CD4-positive, alpha-beta T cell treated with Interleukin-17A for 1 hour (primary cell): ENCODE measurements around the gene TTLL7.

Source experiments
- DNase-seq: peaks from one replicate; pipeline ENCODE4 v3.0.0-alpha.2; 2020

TTLL7 gene, protein sequence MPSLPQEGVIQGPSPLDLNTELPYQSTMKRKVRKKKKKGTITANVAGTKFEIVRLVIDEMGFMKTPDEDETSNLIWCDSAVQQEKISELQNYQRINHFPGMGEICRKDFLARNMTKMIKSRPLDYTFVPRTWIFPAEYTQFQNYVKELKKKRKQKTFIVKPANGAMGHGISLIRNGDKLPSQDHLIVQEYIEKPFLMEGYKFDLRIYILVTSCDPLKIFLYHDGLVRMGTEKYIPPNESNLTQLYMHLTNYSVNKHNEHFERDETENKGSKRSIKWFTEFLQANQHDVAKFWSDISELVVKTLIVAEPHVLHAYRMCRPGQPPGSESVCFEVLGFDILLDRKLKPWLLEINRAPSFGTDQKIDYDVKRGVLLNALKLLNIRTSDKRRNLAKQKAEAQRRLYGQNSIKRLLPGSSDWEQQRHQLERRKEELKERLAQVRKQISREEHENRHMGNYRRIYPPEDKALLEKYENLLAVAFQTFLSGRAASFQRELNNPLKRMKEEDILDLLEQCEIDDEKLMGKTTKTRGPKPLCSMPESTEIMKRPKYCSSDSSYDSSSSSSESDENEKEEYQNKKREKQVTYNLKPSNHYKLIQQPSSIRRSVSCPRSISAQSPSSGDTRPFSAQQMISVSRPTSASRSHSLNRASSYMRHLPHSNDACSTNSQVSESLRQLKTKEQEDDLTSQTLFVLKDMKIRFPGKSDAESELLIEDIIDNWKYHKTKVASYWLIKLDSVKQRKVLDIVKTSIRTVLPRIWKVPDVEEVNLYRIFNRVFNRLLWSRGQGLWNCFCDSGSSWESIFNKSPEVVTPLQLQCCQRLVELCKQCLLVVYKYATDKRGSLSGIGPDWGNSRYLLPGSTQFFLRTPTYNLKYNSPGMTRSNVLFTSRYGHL

DNA sequence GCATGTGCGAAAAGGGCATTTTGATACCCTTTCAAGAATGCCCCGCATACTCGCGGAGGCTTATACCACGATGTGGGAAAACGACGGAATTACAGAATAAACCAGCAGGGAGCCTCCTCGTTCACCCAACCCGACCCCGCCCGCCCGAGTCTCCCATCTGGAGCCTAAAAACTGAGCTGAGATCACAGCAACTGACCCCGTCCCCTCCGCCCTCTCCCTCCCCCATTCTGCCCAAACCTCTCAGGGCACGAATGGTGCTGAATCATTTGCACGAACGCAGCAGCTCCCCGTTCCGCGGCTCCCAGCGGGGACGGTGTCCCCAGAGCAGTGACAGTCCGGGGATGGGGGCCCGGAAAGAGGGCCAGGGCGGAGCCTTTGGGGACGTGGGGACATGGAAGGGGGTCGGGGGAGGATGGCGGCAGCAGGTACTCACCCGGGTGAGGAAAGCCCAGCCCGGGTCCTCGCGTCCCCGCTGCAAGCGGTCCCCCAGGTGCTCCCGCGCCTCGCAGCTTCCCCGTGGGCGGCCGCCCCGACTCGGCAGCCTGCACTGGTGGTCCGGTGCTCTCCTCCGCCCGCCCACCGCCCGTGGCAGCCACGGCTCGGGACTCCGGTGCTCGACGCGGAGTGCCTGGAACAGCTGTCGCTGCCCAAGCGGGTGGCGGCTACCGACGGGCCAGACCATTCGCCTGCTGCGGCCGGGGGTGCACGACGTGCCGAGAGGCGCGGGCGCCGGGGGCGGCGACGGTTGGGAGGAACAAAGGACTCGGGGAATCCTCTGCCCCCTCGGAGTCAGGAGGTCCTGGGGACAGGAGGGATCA lies at the start of gene TTLL7:
TSS of gene TTLL7 (minus strand) at position 635 of the 818 bp plus-strand sequence. CDS start 46,921 bp downstream, outside the sequence.
- peak; percentile 59 for DNase-seq

DNA sequence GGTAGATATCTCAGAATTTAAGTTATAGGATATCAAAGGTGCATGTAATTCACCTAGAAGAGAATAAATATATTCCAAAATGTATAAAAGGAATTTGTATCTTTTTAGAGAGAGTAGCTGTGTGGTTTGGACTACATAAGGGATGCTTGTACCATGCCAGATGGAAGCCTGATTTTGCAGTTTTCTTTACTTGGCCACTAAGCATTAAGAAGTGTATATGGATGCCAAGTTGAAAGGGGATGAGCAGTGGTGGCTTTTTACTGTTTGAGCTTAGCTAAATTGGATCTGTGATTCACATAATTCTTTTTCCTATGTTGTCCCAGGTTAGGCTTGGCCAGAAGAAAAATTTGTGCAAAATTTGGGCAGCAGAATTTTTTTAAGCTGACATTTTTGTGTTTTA lies 43.5 kb upstream of the TTLL7 start:
- DNase-seq, result no peak

DNA sequence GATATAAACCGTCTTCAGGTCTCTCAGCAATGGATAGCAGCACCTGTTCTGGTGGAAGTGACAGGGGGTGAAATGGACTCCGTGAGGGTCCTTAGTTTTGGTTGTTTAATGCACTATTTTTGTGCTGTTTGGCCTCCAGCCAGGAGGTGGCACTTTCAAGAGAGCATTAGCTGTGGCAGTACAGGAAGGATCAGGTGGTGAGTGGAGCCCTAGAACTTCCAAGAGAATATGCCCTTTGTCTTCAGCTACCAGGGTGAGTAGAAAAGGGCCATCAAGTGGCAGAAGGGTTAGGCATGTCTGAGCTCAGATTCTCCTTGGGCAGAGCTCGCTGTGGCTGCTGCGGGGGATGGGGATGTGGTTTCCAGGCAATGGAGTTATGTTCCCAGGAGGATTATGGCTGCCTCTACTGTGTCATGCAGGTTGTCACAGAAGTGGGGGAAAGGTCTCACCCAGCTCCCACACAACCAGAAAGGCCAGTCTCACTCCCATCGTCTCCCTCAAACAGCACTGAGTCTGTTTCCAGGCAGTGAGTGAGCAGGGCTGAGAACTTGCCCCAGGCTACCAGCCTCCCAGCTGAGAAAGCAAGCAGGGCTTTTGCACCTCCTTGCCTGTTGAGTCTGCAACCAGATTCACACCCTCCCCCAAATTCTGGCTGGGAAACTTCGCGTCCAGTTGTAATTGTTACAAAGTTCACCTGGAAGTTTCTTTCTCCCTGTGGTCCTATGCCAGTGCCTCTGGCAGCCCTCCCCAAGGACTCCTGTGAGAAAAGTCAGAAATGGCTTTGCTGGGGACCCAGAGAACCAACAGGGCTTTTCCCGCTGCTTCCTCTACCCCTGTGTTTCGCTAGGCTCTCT lies 39.1 kb upstream of the TTLL7 start:
- DNase-seq, result no peak

DNA sequence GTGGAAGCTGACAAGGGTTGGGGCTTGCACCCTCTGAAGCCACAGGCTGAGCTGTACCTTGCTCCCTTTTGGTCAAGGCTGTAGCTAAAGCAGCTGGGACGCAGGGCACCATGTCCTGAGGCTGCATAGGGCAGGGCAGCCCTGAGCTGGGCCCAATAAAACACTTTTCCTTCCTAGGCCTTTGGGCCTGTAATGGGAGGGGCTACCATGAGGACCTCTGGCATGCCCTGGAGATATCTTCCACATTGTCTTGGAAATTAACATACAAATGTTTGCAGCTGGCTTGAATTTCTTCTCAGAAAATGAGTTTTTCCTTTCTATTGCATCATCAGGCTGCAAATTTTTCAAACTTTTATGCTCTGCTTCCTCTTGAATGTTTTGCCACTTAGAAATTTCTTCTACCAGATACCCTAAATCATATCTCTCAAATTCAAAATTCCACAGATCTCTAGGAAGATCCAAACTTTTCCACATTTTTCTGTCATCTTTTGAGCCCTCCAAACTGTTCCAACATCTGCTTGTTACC lies 32.9 kb upstream of the TTLL7 start:
- no peak for DNase-seq

DNA sequence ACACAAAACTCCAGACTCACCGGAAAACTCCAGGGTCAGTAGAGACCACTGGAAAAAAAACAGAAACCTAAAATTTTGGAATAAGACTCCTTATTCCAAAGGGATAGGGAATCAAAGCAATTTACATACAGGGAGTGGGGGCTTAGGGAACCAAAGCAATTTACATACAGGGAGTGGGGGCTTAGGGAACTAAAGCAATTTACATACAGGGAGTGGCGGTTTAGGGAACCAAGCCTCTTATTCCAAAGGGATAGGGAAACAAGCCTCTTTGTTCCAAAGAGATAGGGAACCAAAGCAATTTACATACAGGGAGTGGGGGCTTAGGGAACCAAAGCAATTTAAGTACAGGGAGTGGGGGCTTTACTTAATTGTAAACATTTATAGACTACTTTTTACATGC lies 28.4 kb upstream of the TTLL7 start:
- DNase-seq, result no peak

DNA sequence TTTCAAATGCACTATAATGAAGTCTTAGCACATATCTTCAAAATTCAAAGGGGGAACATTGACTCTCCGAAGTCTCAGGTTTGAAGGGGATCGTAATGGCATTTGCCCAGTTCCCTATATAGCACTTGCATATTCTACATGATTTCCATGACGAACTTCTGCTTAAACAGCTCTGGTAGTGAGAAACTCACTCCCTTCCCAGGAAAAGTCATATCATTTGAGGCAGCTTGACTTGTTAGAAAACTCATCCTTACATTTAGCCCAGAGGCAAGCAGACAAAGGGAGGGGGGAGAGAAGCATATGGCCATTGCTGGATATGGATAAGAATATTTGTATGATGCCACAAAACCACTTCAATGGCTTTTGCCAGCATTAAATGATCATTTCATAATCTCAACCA lies 27.0 kb upstream of the TTLL7 start:
- DNase-seq, result no peak

DNA sequence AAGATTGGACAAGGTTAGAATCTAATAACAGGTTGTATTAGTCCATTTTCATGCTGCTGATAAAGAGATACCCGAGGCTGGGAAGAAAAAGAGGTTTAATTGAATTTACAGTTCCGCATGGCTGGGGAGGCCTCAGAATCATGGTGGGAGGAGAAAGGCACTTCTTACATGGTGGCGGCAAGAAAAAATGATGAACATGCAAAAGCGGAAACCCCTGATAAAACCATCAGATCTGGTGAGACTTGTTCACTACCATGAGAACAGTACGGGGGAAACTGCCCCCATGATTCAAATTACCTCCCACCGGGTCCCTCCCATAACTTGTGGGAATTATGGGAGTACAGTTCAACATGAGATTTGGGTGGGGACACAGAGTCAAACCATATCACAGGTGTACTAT lies 22.9 kb upstream of the TTLL7 start:
- DNase-seq, result no peak

DNA sequence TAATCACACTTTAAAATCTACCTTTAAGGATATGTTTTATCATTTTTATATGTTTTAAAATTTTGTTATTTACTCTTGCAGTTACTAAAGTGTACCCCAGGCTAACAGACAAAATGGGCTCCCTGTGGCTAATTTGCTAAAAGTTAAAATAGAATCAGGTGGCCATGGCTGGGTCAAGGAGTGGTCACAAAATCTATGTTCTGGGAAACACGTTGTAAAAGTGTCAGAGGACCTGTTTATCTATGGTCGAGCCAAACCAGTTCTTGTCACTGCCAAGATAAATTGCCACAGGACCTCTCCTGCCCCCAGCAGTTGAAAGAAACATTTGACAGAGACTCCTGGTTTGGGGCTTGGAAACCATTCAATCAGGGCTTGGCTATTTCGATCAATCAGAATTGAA lies 21.2 kb upstream of the TTLL7 start:
- no peak for DNase-seq

DNA sequence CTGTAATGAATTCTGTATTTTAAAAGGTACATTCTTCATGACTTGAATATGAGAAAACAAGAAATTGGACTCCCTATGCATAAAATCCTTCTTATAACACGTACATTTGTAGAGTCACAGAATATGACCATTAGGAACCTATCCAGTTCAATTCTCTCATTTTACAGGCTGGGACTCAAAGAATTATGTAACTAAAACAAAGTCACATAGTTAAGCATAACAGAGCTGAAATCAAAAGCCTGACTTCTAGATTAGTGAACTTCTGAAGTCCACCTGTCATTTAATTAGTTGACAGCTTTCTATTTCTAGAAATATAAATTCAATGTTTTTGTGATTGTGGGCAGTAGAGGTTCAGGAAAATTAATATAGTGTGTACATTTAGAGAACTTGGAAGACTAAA lies 20.3 kb upstream of the TTLL7 start:
- DNase-seq, result no peak

DNA sequence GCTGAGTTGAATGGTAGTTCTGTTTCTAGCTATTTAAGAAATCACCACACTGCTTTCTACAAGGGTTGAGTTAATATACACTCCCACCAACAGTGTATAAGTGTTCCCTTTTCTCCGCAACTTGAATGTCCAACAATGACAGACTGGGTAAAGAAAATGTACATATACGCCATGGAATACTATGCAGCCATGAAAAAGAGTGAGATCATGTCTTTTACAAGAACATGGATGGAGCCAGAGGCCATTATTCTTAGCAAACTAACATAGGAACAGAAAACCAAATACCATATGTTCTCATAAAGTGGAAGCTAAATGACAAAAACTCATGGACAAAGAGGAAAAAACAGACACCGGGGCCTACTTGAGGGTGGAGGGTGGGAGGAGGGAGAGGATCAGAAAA lies 14.8 kb upstream of the TTLL7 start:
- DNase-seq, result no peak

DNA sequence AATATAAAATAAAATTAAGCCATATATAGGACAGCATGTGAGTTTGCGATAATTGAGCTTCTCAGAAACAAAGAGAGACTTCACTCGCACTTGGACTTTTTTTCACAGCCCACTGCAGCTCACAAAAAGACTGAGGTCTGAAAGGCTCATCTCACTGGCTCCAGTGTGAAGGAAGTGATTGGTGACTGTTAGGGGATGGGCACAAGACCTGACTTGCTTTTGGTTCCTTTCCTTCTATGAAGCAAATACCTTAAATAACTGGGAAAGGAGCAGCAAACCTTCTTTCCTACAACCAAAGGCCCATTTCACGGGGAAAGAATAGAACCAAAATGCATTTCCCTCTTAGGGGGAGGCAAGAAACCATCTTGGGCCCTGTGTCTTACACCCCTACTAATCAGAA lies 13.1 kb upstream of the TTLL7 start:
- DNase-seq, result no peak

DNA sequence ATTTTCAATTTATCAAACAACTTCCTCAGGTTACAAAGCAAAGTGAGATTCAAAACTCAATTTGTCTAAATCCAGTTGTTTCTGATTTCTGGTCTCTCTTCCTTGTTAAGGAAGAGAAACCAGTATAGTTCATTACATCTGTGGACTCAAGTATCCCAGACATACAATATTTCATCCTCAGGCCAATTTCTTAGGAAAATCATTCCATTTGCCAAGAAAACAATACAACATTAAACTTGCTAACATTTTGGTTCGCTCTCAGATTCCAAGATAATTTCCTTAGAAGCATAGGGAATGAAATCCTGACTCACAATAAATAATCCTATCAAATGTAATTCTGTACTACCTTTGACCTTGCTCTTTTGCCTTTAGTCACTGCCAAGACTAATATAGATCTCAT lies 11.2 kb upstream of the TTLL7 start:
- no peak for DNase-seq

DNA sequence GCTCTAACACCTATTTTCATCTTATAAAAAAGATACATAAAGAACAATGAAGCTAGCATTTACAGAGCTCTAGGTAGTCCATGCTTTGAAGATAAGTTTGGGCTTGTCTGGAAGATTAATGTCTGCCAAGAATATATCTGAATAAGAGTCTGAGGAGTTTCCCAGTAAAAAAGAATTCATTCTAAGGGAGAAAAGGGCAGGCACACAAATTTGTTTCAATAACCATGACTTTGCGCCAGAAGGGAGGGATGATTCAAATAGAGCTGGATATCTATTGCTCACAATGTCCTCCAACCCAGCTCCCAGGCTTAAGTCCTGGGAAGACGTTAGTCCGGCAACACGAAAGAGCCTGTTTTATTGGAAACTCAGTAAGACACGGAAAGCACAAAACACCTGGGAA lies 9.7 kb upstream of the TTLL7 start:
- DNase-seq, result no peak

DNA sequence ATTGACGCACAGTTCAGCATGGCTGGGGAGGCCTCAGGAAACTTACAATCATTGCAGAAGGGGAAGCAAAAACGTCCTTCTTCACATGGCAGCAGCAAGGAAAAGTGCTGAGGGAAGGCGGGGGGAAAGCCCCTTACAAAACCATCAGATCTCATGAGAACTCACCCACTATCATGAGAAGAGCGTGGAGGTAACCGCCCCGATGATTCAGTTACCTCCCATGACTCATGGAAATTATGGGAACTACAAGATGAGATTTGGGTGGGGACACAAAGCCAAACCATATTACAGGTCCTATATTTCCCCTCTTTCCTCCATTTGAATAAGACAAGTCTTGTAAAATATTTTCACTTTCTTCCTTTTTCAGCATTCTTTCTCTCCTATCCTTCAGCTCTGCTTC lies 7.7 kb upstream of the TTLL7 start:
- no peak for DNase-seq

DNA sequence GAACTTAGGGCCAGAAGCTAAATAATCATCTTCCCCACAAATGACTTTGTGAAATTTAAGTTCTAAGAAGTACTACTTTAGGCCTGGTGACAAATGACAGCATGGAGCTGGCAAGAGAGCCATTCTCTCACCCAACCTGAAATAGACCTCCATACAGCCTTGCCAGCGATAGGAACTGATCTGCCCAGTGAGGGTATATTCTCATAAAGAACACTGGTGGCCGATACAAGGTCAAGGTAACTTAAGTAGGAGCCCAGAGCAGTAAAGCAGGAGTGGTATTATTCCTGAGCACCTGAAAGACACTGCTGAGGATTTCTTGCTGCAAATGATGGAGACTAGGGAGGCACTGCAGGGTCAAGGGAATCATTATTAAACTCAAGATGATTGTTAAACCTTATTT lies 2.6 kb upstream of the TTLL7 start:
- no peak for DNase-seq

DNA sequence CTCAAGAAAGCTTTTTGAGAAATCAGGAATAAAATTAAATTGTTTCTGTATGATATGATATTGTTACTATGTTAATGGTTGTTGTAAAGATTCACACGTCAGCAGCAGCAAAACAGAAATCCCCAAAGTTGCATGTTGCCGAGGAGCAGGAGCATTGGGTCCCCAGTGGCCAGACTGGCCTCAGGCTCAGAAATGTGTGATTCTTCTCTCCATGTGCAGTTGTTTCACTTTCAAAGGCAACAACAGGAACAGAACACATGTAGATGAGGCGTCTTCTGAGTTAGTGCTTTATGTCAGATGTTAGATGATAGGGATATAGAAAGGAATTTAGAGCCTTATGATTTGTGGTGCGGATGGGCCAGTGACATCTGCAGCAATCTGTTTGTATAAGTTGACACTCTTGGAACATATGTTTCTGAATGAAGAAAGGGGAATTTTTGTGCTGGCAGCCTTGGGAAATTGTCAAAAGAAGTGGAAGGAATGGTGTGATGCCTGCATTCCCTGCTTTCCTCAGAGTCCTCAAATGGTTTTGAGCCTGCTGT lies 2.1 kb upstream of the TTLL7 start:
- DNase-seq, result no peak

DNA sequence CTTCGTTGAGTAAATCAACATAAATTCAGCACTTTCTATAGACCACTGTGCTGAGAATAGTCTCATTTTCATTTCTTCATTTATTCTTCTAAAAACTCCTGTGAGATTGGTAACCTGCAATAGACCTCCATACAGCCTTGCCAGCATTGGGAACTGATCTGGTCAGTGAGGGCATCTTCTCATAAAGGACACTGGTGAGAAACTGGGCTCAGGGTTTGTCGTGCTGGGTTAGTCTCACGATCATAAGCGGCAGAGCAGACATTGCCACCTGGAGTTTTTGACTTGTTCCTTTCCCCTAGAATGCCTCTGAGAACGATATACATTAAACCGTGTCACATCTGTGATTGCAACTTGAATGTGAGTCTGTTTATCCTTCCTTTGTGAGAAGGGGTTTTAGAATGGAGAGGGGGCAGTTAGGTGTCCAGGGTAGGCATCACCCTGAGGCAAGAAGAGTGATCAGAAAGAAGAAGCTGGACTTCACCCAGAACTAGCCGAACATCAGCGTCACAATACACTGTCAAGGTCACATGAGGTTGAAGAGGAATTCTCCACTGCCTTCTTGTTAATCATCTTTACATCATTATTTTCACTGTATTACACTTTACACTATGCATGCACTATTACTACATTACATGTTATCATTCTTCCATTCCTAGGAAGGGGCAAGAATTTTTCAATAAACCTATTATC lies 1.4 kb upstream of the TTLL7 start:
- no peak for DNase-seq

DNA sequence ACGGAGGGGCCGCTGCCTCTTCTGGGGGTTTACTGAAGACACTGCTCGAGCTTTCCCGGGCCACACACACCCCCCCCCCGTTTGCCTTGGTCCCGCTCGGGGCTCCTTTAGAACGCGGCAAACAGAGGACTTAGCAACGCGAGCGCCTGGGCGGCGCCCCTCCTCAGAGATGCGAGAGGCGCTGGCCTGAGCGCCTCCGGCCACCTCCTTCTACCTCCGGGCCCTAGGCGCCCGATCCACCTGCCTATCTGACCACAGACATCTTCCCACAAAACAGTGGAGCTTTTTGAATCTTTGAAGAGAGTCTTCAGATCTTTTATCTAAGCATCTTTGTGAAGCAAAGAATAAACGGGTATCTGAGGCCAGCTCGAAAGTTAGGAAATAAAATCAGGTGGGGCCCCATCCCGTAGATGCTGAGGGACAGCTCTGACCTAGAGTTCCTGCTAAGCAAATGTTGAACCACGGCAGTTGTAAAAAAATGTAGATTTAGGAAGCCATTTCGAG lies 436 bp upstream of the TTLL7 start:
- DNase-seq, result no peak

DNA sequence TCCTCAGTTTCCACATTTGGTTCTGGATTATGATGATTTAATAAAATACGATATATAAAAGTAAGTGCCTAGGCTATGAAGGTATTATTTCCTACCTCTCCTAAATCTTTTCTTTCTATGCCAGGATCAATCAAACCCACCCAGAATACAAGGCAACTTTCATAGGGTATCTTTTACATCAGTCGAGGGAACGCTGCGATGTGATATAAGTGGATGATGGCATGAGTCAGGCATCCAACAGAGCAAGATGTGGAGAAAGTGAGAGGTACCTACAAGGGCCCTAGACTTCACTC lies 781 bp downstream of the TTLL7 start:
- DNase-seq, result no peak

DNA sequence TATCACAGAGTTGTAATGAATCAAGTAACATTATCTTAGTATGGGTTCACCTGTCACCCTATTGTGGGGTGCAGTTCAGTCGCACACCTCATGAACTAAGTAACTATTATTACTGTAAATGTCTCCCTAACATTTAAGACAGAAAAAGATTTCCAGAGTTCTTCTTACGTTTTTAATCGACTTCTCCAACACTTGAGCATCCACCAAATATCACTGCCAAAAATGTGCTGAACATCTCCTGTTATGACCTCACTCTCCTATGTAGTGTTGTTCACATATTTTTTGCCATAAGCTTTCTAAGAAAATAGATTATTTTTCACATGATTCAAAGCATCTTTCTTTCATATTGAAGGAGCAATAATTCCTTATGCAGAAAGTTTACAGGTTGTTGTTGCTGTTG lies 1.3 kb downstream of the TTLL7 start:
- DNase-seq, result no peak

DNA sequence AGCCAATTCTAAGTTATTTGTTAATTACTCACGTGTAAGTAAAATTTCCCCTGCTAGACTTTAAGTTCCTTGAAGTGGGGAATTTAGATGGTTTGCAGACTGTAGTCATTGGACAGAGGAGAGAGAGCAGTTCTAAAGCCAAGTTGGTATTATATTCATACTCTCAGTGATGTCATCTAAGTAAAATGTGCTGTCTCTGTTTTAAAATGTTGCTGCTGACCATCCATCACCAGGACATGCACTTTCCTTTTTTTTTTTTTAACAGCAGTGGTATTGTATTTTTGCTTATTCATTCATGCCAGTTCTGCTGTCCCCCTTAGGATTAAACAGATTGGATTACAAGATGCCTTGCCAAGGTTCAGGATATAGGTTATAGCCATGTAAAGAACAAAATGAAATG lies 2.3 kb downstream of the TTLL7 start:
- no peak for DNase-seq
